M059J (cell line): Measurements from ENCODE around the gene CEP170. TPM values are rescaled to one million over a fixed set of nuclear protein-coding genes. Genes with fewer than 3 reads are reported as not detected.
A peak's percentile ranks its signal among the peaks of the same experiment; 100 is the strongest.

Experiments used
- DNase-seq: peaks from one replicate; pipeline ENCODE4 v3.0.0-alpha.2; 2012; ENCODE audit warnings: low read depth
- total RNA-seq: library from RNA; depleted of rRNA; stranded (reverse); fragments of >200 nt; shearing (Covaris generic); gene quantifications from 2 replicates; pipeline ENCODE4 v1.2.3, GENCODE V29; 2014

CEP170 gene
- total RNA-seq, 1 experiment from 2014 or later, result 59.6 TPM

GRCh38 chr1:243267914-243268653, 13.0 kb upstream of the CEP170 start:
- peak; percentile 71 for DNase-seq

DNA sequence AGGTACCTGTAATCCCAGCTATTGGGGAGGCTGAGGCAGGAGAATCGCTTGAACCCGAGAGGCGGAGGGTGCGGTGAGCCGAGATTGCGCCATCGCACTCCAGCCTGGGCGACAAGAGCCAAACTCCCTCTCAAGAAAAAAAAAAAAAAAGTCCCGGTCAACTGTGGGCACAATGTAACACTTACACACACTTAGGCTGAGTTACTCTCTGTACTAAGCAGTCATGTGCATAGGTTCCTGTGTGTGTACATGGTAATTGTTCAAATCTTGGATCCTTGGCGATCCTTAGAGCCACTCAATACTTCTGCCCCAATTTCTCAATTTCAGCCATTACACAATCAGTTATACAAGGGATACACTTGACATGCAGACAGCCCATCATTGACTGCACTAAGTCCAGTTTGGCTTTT, 12.4 kb upstream of the CEP170 start:
- no peak for DNase-seq

GRCh38 chr1:243266231-243266630, 11.2 kb upstream of the CEP170 start:
- no peak for DNase-seq

GRCh38 chr1:243264717-243265116, 9.6 kb upstream of the CEP170 start:
- DNase-seq, result peak; percentile 50

DNA sequence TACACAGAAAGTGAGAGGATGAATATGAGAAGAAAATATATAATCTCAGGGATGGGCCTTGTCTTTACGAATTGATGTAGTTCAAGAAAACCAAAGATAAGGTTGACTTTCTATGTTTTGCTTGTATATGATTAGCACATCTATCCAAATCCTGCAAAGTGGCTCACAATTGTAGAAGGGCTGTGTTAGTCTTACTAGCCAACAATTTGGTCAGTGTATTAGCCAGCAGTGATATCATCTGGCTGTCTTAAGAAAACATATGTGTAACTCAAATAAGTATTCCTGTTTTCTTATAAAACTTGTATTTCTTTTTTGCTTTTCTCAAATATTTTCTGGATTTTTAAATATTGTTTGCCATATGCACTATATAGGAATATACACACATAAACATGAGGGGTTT, 6.3 kb upstream of the CEP170 start:
- DNase-seq, result no peak

DNA sequence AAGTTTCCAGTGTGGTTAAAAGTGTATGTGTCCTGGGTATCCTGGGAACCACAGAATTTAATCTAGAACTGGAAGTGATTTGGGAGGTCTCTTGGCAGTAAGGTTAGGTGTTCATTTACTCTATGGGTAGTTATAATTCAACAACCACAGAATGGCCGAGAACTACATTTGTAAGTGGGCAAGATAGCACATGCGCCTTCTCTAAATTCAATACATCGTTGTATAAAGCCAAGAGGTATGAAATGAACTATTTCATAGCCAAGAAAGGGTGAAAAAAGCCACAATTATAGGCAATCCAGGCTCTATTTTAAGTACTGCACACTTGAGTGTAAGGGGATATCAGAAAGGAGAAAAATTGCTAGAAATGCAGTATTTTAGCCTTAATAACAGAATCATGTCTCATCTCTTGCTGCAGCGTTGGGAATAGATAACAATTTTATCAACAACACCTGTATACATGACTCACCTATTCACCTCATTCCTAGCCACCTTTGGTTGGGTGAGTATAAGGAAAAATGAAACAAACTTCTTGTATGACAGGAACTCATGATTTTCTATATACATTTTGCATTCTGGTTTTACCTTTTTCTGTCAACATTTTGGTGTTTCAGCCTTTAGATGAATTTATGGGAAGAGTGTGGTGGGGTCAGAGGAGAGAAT, 5.3 kb upstream of the CEP170 start:
- DNase-seq, result no peak

DNA sequence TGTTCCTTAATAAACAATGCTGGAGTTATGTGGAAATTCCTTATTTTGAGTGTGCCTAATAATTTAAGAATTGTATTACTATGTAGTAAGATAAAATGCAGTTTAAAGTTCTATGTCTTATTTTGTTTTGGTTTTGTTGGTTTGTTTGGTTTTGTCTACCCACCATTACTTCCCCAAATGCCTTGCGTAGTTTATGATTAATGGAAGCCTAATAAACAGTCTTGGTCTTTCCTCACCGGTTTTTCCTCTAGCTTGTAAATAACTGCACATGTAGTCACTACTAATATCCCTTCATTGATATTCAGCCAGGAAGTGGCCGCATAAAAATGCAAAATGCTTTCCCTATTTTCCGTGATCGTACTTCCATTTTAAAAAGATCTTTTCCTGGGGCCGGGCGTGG, 3.6 kb upstream of the CEP170 start:
- DNase-seq, result no peak

- DNase-seq, result no peak
These were observed 2.1 kb upstream of the CEP170 start for GRCh38 chr1:243257189-243257588.

DNA sequence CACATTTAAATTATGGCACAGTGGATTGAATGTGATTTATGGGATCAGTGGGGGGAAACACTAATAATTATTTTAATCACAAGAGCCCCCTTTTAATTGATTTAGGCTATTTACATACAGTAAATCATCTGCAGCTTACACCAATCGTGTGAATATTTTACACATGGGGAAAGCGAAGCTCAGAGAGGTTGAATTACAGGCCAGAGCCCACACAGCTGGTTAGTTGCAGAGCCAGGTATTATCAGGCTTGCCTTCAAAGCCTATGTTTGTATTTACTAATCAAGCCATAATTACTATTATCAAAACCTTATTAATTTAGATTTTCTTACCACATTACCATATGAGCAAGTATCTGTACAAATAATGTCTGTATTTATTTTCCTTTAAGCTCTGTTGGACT, 1.5 kb upstream of the CEP170 start:
- no peak for DNase-seq

GRCh38 chr1:243255791-243256512, 871 bp upstream of the CEP170 start, which contains the start of gene SDCCAG8:
SDCCAG8 (plus strand) TSS chr1:243256041; CDS start chr1:243256174, 133 bp downstream.
- DNase-seq, result peak; percentile 100

DNA sequence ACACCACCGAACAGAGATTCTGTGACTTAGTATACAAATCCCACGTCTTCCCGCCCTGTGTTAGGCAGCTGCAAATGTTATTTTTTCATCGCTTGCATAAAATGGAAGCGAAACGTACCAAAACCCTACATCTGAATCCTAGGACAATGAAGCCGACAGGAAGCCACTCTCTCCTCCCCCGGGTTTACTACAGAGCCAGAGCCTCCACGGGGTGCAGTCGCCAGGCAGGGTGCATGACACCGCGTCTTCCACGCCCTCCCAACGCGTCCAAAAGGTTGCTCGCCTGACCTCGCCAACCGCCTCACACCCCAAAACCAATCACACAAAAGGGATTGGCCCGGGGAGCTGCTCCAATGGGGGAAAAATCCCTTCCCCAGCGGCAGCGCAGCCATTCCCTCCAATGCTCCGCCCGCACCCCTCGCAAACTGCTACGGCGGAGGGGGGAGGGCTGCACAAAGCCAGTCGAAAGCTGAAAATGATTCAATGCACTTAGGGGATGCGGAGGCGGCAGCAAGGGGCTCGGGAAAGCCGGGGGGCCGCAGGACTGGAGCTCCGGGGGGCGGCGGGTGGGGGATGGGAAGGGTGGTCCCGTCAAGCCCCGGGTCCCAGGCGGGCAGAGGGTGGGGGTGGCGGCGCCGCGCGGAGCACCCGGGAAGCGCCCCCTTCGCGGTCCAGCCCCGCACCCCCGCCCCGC, 701 bp downstream of the CEP170 start:
- peak; percentile 78 for DNase-seq

DNA sequence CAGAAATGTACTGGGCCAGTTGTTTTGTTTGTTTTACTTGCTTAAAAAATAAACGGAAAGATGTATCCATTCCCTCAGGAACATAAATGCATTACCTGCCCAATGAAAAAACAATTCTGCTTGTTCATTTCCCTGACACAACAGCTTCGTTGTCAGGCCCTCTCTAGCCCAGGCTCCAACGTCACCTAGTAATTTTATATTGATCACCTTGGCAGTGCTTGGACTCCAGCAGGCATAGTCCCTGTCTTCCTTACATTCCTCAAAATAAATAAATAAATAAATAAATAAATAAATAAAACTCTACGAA, 1.2 kb downstream of the CEP170 start:
- DNase-seq, result no peak

DNA sequence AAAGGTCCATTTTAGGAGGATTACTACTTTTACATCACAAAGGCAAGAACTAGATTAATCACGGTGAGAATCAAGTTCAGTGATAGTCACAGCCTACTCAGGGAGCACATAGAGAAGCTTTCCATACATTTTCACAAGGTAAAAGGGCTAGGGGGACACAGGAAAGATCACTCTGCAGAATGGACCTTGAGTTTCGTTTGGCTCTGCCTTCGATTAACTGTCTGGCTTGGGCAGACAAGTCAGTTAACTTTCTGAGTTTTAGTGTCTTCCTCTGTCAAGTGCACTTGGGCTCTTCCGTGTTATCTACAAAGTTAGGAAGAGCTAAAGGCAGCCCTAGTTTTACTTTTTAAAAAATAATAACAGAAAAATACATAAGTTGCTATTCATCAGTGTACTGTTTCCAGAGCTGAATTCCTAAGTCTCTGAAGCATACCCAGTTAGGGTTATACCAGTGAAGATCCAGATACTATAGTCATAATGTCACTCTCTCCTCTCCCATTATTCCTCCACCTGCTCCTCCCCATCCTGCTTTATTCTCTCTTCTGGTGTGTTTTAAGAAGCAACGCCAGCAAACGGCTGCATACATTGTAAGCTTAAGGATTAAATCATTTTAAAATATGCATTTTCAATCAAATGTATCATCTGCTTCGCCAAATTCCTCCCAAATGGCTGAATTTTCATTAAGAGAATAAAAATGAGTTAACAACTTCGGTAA, 1.7 kb downstream of the CEP170 start:
- DNase-seq, result peak; percentile 20

DNA sequence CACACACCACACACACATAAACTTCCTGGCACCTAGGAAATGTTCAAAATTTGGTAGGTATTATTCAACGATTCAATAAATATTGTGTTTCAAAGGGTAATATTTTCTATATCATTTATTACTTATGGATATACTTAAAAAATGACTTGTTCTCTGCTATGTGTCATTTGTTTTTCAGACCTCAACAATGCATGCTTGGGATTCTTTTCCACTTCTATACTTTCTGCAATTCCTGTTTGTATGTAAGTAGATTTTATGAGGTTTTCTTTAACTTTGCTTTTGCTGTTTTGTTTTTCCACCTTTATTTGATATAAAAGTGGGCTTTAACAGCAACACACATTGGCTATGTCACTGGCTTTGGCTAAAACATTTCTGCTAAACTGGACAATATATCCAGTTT, 3.5 kb downstream of the CEP170 start:
- no peak for DNase-seq

DNA sequence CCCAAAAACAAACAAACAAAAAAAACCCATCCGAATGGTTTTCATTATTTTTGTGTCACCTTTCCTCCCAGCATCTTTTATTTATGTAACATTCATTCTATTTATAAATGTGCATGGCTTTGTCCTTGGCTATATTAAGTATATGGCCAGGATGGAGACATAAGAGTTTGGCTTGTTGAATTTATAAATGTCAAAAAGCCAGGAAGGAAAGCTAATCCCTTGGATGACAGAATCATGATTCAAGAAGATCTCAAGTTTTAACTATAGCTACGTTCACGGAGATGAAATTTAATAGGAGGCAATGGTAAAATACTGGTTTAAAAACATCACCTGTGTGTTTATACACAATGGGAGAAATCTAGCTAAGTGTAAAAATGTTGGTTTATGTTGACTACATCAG, 5.0 kb downstream of the CEP170 start:
- DNase-seq, result no peak

DNA sequence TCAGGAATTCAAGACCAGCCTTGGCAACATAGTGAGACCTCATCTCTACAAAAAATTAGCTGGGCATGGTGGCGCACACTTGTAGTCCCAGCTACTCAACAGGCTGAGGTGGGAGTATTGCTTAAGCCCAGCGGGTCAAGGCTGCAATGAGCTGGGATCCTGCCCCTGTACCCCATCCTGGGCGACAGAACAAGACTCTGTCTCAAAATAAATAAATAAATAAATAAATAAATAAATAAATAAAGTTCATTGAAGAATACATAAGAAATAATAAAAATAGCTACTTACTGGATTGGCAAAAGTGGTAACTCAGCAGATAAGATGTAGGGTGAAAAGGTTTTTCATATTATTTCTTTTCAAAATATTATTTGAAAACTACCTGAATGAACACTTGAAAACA, 5.9 kb downstream of the CEP170 start:
- no peak for DNase-seq

- DNase-seq, result no peak
These were observed 7.2 kb downstream of the CEP170 start for GRCh38 chr1:243247901-243248300.

DNA sequence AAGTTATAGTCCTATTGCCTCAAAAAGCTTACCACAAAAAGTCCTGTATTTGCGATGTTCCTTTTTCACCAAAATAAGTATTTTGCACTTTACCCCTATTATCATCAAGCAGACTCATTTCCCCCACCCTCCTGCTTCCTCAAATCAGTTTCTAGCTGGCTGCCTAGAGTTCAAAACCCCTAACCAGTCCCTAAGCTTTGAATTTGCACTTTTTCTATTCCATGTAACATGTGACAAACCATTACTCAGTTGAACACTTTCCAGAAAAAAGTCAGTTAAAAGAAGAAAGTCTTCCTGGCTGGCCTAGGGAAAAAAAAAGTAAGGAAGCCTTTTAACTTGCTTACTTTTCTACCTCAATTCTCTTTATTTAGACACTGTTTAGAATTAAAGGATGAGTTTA, 8.2 kb downstream of the CEP170 start:
- DNase-seq, result peak; percentile 53

DNA sequence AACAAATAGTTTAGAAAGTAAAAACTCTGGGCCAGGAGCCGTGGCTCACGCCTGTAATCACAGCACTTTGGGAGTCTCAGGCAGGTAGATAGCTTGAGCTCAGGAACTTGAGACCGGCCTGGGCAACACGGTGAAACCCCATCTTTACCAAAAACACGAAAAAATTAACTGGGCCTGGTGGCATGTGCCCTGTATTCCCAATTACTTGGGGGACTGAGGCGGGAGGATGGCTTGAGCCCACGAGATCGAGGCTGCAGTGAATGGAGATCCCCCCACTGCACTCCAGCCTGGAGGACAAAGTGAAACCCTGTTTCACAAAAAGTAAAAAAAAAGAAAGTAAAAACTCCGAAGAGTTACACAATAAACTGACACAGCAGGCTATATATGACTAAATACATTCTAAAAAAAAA, 10.6 kb downstream of the CEP170 start:
- DNase-seq, result no peak

DNA sequence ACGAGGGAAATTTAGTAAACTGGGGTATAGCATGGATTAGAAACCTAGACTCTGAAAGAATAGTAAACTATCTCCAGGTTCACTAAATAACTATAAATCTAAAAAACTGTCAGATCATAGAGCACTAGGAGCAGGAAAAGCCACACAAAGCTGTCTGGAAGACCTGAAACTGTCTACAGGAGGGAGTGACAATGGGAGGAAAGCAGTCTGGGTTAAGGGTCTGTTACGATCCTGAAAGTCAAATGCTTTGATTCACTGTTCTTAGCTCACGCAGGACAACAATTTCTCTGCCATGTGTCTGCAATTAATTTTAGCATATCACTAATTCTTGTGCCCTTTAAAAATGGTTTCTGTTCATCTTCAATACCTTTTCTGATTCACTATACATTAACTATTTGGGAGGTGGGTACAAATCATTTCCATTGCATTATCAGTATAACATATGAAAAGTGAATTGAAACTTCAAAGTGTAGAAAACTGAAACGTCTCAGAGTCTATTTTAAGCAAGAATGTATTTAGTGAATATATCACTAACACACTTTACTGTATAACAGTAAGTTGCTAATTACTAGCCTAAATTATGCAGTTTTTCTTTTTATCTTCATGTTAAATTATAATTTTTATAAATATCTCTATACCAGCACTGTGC, 18.4 kb downstream of the CEP170 start:
- no peak for DNase-seq

- no peak for DNase-seq
These were observed 20.0 kb downstream of the CEP170 start for GRCh38 chr1:243234978-243235647.
